Activated B cell treated with CpG ODN at 0.5 μM for 24 hours (primary cell): ENCODE results near the gene SKP1. TPM values are rescaled to one million over a fixed set of nuclear protein-coding genes. Genes with fewer than 3 reads are reported as not detected.

Source experiments
- ATAC-seq: fragments of 200-7000 bp; cut with Tn5 transposase; one replicate; pipeline ENCODE4 v1.10.0; 2021; ENCODE audit warnings: low read depth, mild to moderate bottlenecking, moderate library complexity
- CTCF ChIA-PET: fragments of 350-600 bp; sonication (Branson Sonifier 250); formaldehyde crosslinking; loops from one replicate; lab custom pipeline; 2021; ENCODE audit warnings: antibody characterized with exemption; lab: Charles Lee
- POLR2A ChIA-PET: fragments of 350-600 bp; sonication (Branson Sonifier 250); formaldehyde crosslinking; loops from one replicate; lab custom pipeline; 2021; ENCODE audit warnings: antibody characterized with exemption; lab: Charles Lee
- DNase-seq: peaks from one replicate; pipeline ENCODE4 v3.0.0; 2022
- H3K27ac Mint-ChIP-seq: one replicate; pipeline ENCODE4 v1.8.0; 2020; ENCODE audit warnings: mixed read lengths
- H3K27me3 Mint-ChIP-seq: one replicate; pipeline ENCODE4 v1.8.0; 2021; ENCODE audit warnings: mixed read lengths
- H3K36me3 Mint-ChIP-seq: one replicate; pipeline ENCODE4 v1.8.0; 2021; ENCODE audit warnings: low read depth, mixed read lengths
- H3K4me1 Mint-ChIP-seq: one replicate; pipeline ENCODE4 v1.8.0; 2021; ENCODE audit warnings: mixed read lengths
- H3K4me3 Mint-ChIP-seq: one replicate; pipeline ENCODE4 v1.8.0; 2020; ENCODE audit warnings: mild to moderate bottlenecking, mixed read lengths
- H3K9me3 Mint-ChIP-seq: one replicate; pipeline ENCODE4 v1.8.0; 2020; ENCODE audit warnings: mixed read lengths
- CTCF ChIP-seq: fragments of 200-600 bp; IDR thresholded peaks from one replicate; pipeline ENCODE4 v1.8.0; 2022; ENCODE audit warnings: antibody characterized with exemption, mild to moderate bottlenecking
- intact Hi-C: fragments of 100-400 bp; cut with micrococcal nuclease; formaldehyde crosslinking; loops from one replicate; pipeline ENCODE4 v1.15.1; 2024
- total RNA-seq: library from RNA; stranded (reverse); gene quantifications from 2 replicates; pipeline ENCODE4 v1.2.3, GENCODE V29; 2022

Gene SKP1
- total RNA-seq, 1 donor from 2014 or later = 211 TPM

- DNase-seq (no peak), ATAC-seq (peak; percentile 12)
- intact Hi-C loops = loop anchor here (1.0 kb wide), 6 partner anchors 76 to 562 kb away; partner anchors contain the start of genes CAMLG, SAR1B, SEC24A and UBE2B
- Mint-ChIP-seq H3K27me3 (no peaks in the 10 kb centered on the region), H3K4me1 (peaks cover 31% of the 10 kb centered on the region), H3K36me3 (peaks cover 35% of the 10 kb centered on the region), H3K27ac (peak overlapping the region; percentile 96), H3K9me3 (no peaks in the 10 kb centered on the region), H3K4me3 (peak overlapping the region; percentile 93)
- TF ChIP-seq CTCF = no peak
- ChIA-PET CTCF (interaction anchor here (1.4 kb wide), 1 partner anchor 8 kb away, joined by 6 read pairs; no protein-coding TSS in a partner anchor), POLR2A (interaction anchor here (0.6 to 3.4 kb wide), 24 partner anchors 9 to 1036 kb away, joined by 3 to 53 read pairs (median 4); partner anchors contain the start of genes C5orf15, C5orf24, CAMLG and PCBD2)
Measured at GRCh38 chr5:134175921-134176510, 734 bp downstream of the SKP1 start.

GRCh38 chr5:134174841-134175839 lies 1.6 kb downstream of the SKP1 start:
- Mint-ChIP-seq H3K36me3 (peaks cover 44% of the 10 kb centered on the region), H3K4me1 (peaks cover 31% of the 10 kb centered on the region), H3K4me3 (peak overlapping the region; percentile 93), H3K27me3 (no peaks in the 10 kb centered on the region), H3K27ac (no peak overlapping the region), H3K9me3 (no peaks in the 10 kb centered on the region)
- CTCF ChIA-PET = interaction anchor here (1.4 kb wide), 2 partner anchors 9 to 136 kb away, joined by 4 to 6 read pairs; no protein-coding TSS in a partner anchor
- ATAC-seq (no peak), DNase-seq (no peak)
- POLR2A ChIA-PET = interaction anchor here (0.9 to 3.4 kb wide), 8 partner anchors 14 to 473 kb away, joined by 3 to 53 read pairs (median 4); partner anchors contain the start of genes PPP2CA, SEC24A and VDAC1
- intact Hi-C loops = no loop called here
- TF ChIP-seq CTCF = no peak

GRCh38 chr5:134171972-134172371 lies 4.8 kb downstream of the SKP1 start:
- Mint-ChIP-seq H3K9me3 (no peaks in the 10 kb centered on the region), H3K27me3 (no peaks in the 10 kb centered on the region), H3K4me1 (peaks cover 30% of the 10 kb centered on the region), H3K27ac (no peak overlapping the region), H3K4me3 (no peak overlapping the region), H3K36me3 (peaks cover 63% of the 10 kb centered on the region)
- intact Hi-C loops = no loop called here
- ATAC-seq (no peak), DNase-seq (no peak)
- no peak for TF ChIP-seq CTCF
- CTCF ChIA-PET = no interaction called here
- POLR2A ChIA-PET = interaction anchor here (0.9 kb wide), 1 partner anchor 19 kb away, joined by 5 read pairs; no protein-coding TSS in a partner anchor

GRCh38 chr5:134162592-134162991 lies 14.2 kb downstream of the SKP1 start:
- TF ChIP-seq CTCF = no peak
- peaks cover 79% of the 10 kb centered on the region for H3K36me3 Mint-ChIP-seq
- no peak for DNase-seq
- H3K27ac Mint-ChIP-seq = no peak overlapping the region
- no peak for ATAC-seq
- intact Hi-C loops = no loop called here
- no peak overlapping the region for H3K4me3 Mint-ChIP-seq
- CTCF ChIA-PET = no interaction called here
- peaks cover 2% of the 10 kb centered on the region for H3K9me3 Mint-ChIP-seq
- H3K27me3 Mint-ChIP-seq = no peaks in the 10 kb centered on the region
- no peaks in the 10 kb centered on the region for H3K4me1 Mint-ChIP-seq
- POLR2A ChIA-PET = no interaction called here
